PC-9 (cell line): ENCODE data around the gene ZMYND11.

Experiments used
- EZH2 ChIP-seq: fragments of 200-600 bp; sonication (generic); IDR thresholded peaks from 2 replicates; pipeline ENCODE4 v1.8.0; 2017; ENCODE audit warnings: antibody characterized with exemption, low read depth
- TF ChIP-seq, protein P1 (sequence below): fragments of 200-600 bp; sonication (generic); conservative IDR thresholded peaks from 2 replicates; pipeline ENCODE4 v1.6.1; 2017; ENCODE audit warnings: mixed run types, antibody characterized with exemption, mild to moderate bottlenecking, moderate library complexity

- no peak for TF ChIP-seq EZH2
- TF ChIP-seq, protein P1, sequence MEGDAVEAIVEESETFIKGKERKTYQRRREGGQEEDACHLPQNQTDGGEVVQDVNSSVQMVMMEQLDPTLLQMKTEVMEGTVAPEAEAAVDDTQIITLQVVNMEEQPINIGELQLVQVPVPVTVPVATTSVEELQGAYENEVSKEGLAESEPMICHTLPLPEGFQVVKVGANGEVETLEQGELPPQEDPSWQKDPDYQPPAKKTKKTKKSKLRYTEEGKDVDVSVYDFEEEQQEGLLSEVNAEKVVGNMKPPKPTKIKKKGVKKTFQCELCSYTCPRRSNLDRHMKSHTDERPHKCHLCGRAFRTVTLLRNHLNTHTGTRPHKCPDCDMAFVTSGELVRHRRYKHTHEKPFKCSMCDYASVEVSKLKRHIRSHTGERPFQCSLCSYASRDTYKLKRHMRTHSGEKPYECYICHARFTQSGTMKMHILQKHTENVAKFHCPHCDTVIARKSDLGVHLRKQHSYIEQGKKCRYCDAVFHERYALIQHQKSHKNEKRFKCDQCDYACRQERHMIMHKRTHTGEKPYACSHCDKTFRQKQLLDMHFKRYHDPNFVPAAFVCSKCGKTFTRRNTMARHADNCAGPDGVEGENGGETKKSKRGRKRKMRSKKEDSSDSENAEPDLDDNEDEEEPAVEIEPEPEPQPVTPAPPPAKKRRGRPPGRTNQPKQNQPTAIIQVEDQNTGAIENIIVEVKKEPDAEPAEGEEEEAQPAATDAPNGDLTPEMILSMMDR = no peak
Measured at GRCh38 chr10:299512-299911, 164.3 kb downstream of the ZMYND11 start.
